HEK293 (cell line): ENCODE results near the gene GNMT.

ENCODE experiments used
- CTCF ChIA-PET: fragments of 350-600 bp; formaldehyde crosslinking; extraction: SDS; loops from one replicate; lab custom pipeline; 2021; ENCODE audit warnings: antibody characterized with exemption; lab: Yijun Ruan, JAX
- POLR2A ChIA-PET: fragments of 300-600 bp; formaldehyde crosslinking; extraction: SDS; loops from one replicate; lab custom pipeline; 2020; ENCODE audit warnings: antibody characterized with exemption, inconsistent platforms; lab: Yijun Ruan, JAX
- H3K27ac ChIP-seq: fragments of 200-500 bp; sonication (Bioruptor generic); 2 replicates; pipeline ENCODE4 v1.5.1; 2014; ENCODE audit warnings: low read depth, low read length, control low read depth, inconsistent platforms; ENCODE audit errors: extremely low read depth
- H3K36me3 ChIP-seq, 2 experiments: fragments of 200-500 bp in 1 of 2; sonication (Bioruptor generic) in 1 of 2; 1 replicate in 1 of 2; 2 replicates in 1 of 2; pipeline ENCODE4 v1.5.1; 2014 to 2017; ENCODE audit warnings: inconsistent platforms in 2 of 2, low read length in 2 of 2; ENCODE audit not compliant: control insufficient read depth in 2 of 2, insufficient read depth in 1 of 2
- H3K4me1 ChIP-seq: fragments of 200-500 bp; sonication (Bioruptor generic); 2 replicates; pipeline ENCODE4 v1.5.1; 2014; ENCODE audit warnings: mild to moderate bottlenecking, low read length, inconsistent platforms; ENCODE audit not compliant: control insufficient read depth, insufficient read depth
- H3K4me3 ChIP-seq: 2 replicates; pipeline ENCODE4 v1.5.1; 2011; ENCODE audit warnings: low read depth, mild to moderate bottlenecking, control low read depth, low read length, moderate library complexity
- H3K9me3 ChIP-seq: fragments of 200-500 bp; sonication (Bioruptor generic); 2 replicates; pipeline ENCODE4 v1.5.1; 2014; ENCODE audit warnings: low read depth, low read length, inconsistent platforms; ENCODE audit not compliant: control insufficient read depth, insufficient read depth
- AEBP2 ChIP-seq: fragments of 450-650 bp; formaldehyde crosslinking; IDR thresholded peaks from 2 replicates; pipeline ENCODE4 v1.5.1; 2016; ENCODE audit warnings: missing biosample characterization, missing genetic modification characterization, borderline replicate concordance
- ATF2 ChIP-seq: fragments of 450-650 bp; formaldehyde crosslinking; IDR thresholded peaks from 2 replicates; pipeline ENCODE4 v1.5.1; 2016; ENCODE audit warnings: missing biosample characterization, missing genetic modification characterization, low read depth
- GLI2 ChIP-seq: fragments of 450-650 bp; formaldehyde crosslinking; IDR thresholded peaks from 2 replicates; pipeline ENCODE4; 2017; ENCODE audit warnings: missing biosample characterization, missing genetic modification characterization, low read depth, borderline replicate concordance
- KLF17 ChIP-seq: fragments of 450-650 bp; formaldehyde crosslinking; IDR thresholded peaks from 2 replicates; pipeline ENCODE4 v1.5.1; 2016; ENCODE audit warnings: missing biosample characterization, missing genetic modification characterization
- MEIS1 ChIP-seq: sonication (generic); formaldehyde crosslinking; IDR thresholded peaks from 2 replicates; pipeline ENCODE4 v1.8.1; 2022; ENCODE audit warnings: missing genetic modification reagents, mild to moderate bottlenecking, borderline replicate concordance
- PATZ1 ChIP-seq: fragments of 450-650 bp; formaldehyde crosslinking; IDR thresholded peaks from 2 replicates; pipeline ENCODE4 v1.5.1; 2016; ENCODE audit warnings: missing biosample characterization, missing genetic modification characterization
- PRDM1 ChIP-seq: fragments of 450-650 bp; formaldehyde crosslinking; IDR thresholded peaks from 2 replicates; pipeline ENCODE4; 2016; ENCODE audit warnings: missing biosample characterization, missing genetic modification characterization
- ZBTB10 ChIP-seq: fragments of 450-650 bp; formaldehyde crosslinking; IDR thresholded peaks from 2 replicates; pipeline ENCODE4 v1.5.1; 2016; ENCODE audit warnings: missing biosample characterization, missing genetic modification characterization
- ZBTB20 ChIP-seq: fragments of 450-650 bp; formaldehyde crosslinking; IDR thresholded peaks from 2 replicates; pipeline ENCODE4 v1.5.1; 2016; ENCODE audit warnings: missing biosample characterization, missing genetic modification characterization
- ZFP69B ChIP-seq: fragments of 450-650 bp; formaldehyde crosslinking; IDR thresholded peaks from 2 replicates; pipeline ENCODE4 v1.5.1; 2016; ENCODE audit warnings: missing biosample characterization, missing genetic modification characterization
- ZNF132 ChIP-seq: fragments of 450-650 bp; formaldehyde crosslinking; IDR thresholded peaks from 2 replicates; pipeline ENCODE4 v1.5.1; 2017; ENCODE audit warnings: missing biosample characterization, missing genetic modification characterization, borderline replicate concordance
- ZNF184 ChIP-seq: fragments of 450-650 bp; IDR thresholded peaks from 2 replicates; pipeline ENCODE4 v1.5.1; 2018; ENCODE audit warnings: missing biosample characterization, mild to moderate bottlenecking, missing genetic modification characterization
- ZNF2 ChIP-seq: fragments of 450-650 bp; formaldehyde crosslinking; IDR thresholded peaks from 2 replicates; pipeline ENCODE4 v1.5.1; 2016; ENCODE audit warnings: missing biosample characterization, missing genetic modification characterization
- ZNF362 ChIP-seq: fragments of 450-650 bp; formaldehyde crosslinking; IDR thresholded peaks from 2 replicates; pipeline ENCODE4 v1.5.1; 2016; ENCODE audit warnings: missing biosample characterization, missing genetic modification characterization
- ZNF394 ChIP-seq: fragments of 450-650 bp; formaldehyde crosslinking; IDR thresholded peaks from 2 replicates; pipeline ENCODE4 v1.5.1; 2016; ENCODE audit warnings: missing biosample characterization, missing genetic modification characterization, mild to moderate bottlenecking, moderate library complexity, borderline replicate concordance
- ZNF423 ChIP-seq: fragments of 450-650 bp; formaldehyde crosslinking; IDR thresholded peaks from 2 replicates; pipeline ENCODE4 v1.5.1; 2016; ENCODE audit warnings: missing biosample characterization, missing genetic modification characterization
- ZNF530 ChIP-seq: fragments of 450-650 bp; formaldehyde crosslinking; IDR thresholded peaks from 2 replicates; pipeline ENCODE4 v1.5.1; 2016; ENCODE audit warnings: low read depth, missing biosample characterization, missing genetic modification characterization
- ZNF544 ChIP-seq: fragments of 450-650 bp; formaldehyde crosslinking; IDR thresholded peaks from 2 replicates; pipeline ENCODE4 v1.5.0; 2017; ENCODE audit warnings: missing biosample characterization, missing genetic modification characterization
- ZNF600 ChIP-seq: fragments of 450-650 bp; formaldehyde crosslinking; IDR thresholded peaks from 2 replicates; pipeline ENCODE4 v1.5.1; 2016; ENCODE audit warnings: missing biosample characterization, missing genetic modification characterization
- ZNF645 ChIP-seq: fragments of 450-650 bp; formaldehyde crosslinking; IDR thresholded peaks from 2 replicates; pipeline ENCODE4; 2016; ENCODE audit warnings: missing biosample characterization, missing genetic modification characterization
- ZNF692 ChIP-seq: fragments of 450-650 bp; formaldehyde crosslinking; IDR thresholded peaks from 2 replicates; pipeline ENCODE4 v1.5.1; 2016; ENCODE audit warnings: missing biosample characterization, missing genetic modification characterization
- ZNF785 ChIP-seq: fragments of 450-650 bp; formaldehyde crosslinking; IDR thresholded peaks from 2 replicates; pipeline ENCODE4 v1.5.1; 2016; ENCODE audit warnings: missing biosample characterization, missing genetic modification characterization

Gene GNMT

GRCh38 chr6:42929821-42930360 is 30.7 kb upstream of the GNMT start:
- H3K4me3 ChIP-seq: peak overlapping the region; percentile 66
- peaks cover 0 to 29% of the 10 kb centered on the region in 2 experiments; a peak in 2 of 3 replicates for H3K36me3 ChIP-seq
- peak overlapping the region; percentile 85 for H3K27ac ChIP-seq
- POLR2A ChIA-PET: interaction anchor here (0.5 to 2.8 kb wide), 47 partner anchors 9 to 700 kb away, joined by 3 to 48 read pairs (median 6); partner anchors contain the start of genes BICRAL, CUL7, GNMT and KLC4
- H3K4me1 ChIP-seq: peaks cover 3% of the 10 kb centered on the region; the same call in 1 of the 2 replicates
- CTCF ChIA-PET: interaction anchor here (0.6 to 2.0 kb wide), 12 partner anchors 10 to 407 kb away, joined by 3 to 15 read pairs (median 4); a partner anchor contains a TSS
- no peaks in the 10 kb centered on the region for H3K9me3 ChIP-seq
- TF ChIP-seq ZNF362 (tag by site-specific recombination) (0 out of 2 replicates have a peak, but pooled peaks have one; percentile 35), ATF2 (tag by site-specific recombination) (no peak), ZNF530 (tag by site-specific recombination) (no peak), ZBTB10 (tag by site-specific recombination) (0 out of 2 replicates have a peak, but pooled peaks have one; percentile 32), ZFP69B (tag by site-specific recombination) (peak; percentile 98), ZNF2 (0 out of 2 replicates have a peak, but pooled peaks have one; percentile 47), ZNF184 (tag by site-specific recombination) (no peak), PRDM1 (peak; percentile 45; the same call in 1 of the 2 replicates), MEIS1 (CRISPR knock-in tag) (no peak), ZBTB20 (peak; percentile 87), KLF17 (tag by site-specific recombination) (0 out of 2 replicates have a peak, but pooled peaks have one; percentile 9), ZNF645 (no peak), AEBP2 (tag by site-specific recombination) (no peak), ZNF785 (tag by site-specific recombination) (no peak), ZNF423 (tag by site-specific recombination) (peak; percentile 6; the same call in 1 of the 2 replicates), ZNF600 (0 out of 2 replicates have a peak, but pooled peaks have one; percentile 15), ZNF544 (tag by site-specific recombination) (no peak), PATZ1 (tag by site-specific recombination) (peak; percentile 61; the same call in 1 of the 2 replicates), GLI2 (tag by site-specific recombination) (no peak), ZNF132 (tag by site-specific recombination) (no peak), ZNF692 (tag by site-specific recombination) (peak; percentile 98), ZNF394 (tag by site-specific recombination) (0 out of 2 replicates have a peak, but pooled peaks have one; percentile 47)
